ENCODE results near the gene SHISA2. TPM values are rescaled to one million over a fixed set of nuclear protein-coding genes. Genes with fewer than 3 reads are reported as not detected.
"Not testable (repeated sequence)": the region's sequence is repeated elsewhere in the genome, so short reads cannot be mapped to it uniquely, and the experiment has no call there.

The SHISA2 gene
- total RNA-seq, result 26.3 TPM
- long read RNA-seq, transcript SHISA2-201 (2 exons, 2,860 nt), result major isoform, 40 of 43 reads
- long read RNA-seq, partial matches to known transcripts, result 3 of 43 reads
- long read RNA-seq, other reads (novel, unspliced or antisense), result 0 of 43 reads

DNA sequence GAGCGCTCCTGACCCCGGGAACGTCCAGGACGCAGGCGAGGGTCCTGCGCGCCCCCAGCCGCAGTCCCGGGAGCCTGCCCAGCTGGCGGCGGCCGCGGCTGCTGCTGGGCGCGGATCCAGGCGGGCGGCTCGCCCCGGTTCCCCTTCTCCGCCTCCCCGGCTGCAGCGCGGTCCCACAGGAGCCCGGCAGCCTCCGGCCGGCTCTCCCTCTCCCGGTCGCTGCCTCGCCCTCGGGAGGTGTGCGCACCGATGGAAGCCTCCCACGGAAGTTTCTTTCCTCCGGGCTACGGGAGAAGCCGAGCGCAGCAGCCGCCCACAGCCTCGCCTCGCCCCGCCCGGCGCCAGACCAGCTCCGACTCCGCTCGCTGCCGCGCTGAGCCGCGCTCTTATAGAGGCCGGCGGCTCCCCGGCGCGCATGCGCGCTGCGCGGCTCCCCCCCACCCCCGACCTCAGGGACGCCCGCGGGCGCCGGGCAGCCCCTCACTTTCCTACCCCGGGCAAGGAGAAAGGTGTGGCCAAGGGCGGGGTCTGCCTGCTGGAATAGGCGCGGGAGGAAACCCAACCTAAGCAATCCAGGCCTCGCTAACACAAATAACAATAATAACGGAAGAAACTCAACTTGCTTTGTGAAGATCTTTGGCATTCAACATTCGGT is at the start of gene SHISA2:
Gene SHISA2 (minus strand): TSS at position 360 of the 655 bp plus-strand sequence. CDS start 1,041 bp downstream, outside the sequence.
- Histone ChIP-seq H3K4me3 (peak within 1 kb of the TSS; percentile 52), H3K4me1 (no peaks in the 10 kb centered on the region), H3K27me3 (peaks cover 43% of the 10 kb centered on the region), H3K9me3 (no peaks in the 10 kb centered on the region), H3K27ac (peak within 1 kb of the TSS; percentile 42), H3K36me3 (no peaks in the 10 kb centered on the region)
- intact Hi-C loops (cut with DNase I), result loop anchor here (10.0 kb wide), 1 partner anchor 477 kb away; no protein-coding TSS in a partner anchor
- TF ChIP-seq, protein P1, sequence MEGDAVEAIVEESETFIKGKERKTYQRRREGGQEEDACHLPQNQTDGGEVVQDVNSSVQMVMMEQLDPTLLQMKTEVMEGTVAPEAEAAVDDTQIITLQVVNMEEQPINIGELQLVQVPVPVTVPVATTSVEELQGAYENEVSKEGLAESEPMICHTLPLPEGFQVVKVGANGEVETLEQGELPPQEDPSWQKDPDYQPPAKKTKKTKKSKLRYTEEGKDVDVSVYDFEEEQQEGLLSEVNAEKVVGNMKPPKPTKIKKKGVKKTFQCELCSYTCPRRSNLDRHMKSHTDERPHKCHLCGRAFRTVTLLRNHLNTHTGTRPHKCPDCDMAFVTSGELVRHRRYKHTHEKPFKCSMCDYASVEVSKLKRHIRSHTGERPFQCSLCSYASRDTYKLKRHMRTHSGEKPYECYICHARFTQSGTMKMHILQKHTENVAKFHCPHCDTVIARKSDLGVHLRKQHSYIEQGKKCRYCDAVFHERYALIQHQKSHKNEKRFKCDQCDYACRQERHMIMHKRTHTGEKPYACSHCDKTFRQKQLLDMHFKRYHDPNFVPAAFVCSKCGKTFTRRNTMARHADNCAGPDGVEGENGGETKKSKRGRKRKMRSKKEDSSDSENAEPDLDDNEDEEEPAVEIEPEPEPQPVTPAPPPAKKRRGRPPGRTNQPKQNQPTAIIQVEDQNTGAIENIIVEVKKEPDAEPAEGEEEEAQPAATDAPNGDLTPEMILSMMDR (IDR thresholded peaks at IDR 0.05), result no peak
- ATAC-seq (peak; percentile 84), DNase-seq (peak; percentile 78)

DNA sequence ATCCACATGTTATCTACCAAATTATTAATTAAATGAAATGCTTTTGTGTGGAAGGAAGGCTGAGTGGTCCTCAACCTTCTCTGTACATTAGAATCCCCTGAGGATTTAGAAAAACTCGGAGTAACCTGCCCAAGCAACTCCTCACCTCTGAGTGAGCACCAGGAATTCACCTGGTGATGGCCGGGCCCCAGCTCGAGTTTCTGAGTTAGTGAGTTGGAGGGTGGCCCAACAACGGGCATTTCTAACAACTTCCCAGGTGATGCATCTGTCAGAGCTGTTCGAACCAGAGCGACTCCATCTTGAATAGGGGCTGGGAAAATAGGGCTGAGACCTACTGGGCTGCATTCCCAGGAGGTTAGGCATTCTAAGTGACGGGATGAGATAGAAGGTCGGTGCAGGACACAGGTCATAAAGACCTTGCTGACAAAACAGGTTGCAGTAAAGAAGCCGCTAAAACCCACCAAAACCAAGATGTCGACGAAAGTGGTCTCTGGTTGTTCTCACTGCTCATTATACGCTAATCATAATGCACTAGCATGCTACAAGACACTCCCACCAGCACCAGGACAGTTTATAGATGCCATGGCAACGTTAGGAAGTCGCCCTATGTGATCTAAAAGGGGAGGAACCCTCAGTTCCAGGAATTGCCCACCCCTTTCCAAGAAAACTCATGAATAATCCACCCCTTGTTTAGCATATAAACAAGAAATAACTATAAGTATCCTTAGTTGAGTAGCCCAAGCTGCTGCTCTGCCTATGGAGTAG is 44.2 kb upstream of the SHISA2 start:
- Histone ChIP-seq H3K27ac (no peak overlapping the region), H3K36me3 (no peaks in the 10 kb centered on the region), H3K9me3 (no peaks in the 10 kb centered on the region), H3K4me3 (no peak overlapping the region), H3K27me3 (no peaks in the 10 kb centered on the region), H3K4me1 (no peaks in the 10 kb centered on the region)
- ATAC-seq (no peak), DNase-seq (no peak)
- TF ChIP-seq, protein P1 (IDR thresholded peaks at IDR 0.05), result no peak
- intact Hi-C loops (cut with DNase I), result no loop called here

DNA sequence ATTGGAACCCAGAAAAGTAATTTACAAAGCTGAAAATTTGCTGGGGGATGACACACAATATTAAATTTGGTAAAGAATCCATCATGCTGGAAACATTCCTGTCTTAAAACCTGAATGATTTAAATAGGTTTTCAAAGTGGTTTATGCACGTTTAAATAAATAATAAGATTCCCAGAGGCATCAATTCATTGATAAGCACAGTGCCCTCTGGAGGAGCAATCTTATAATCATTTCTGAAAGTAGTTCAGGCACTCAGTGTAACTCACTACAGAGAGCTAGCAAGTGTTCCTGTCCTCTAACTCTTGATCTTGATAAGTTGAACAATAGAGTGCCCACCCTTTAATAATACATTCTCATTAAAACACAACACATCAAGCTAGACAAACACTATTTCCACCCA is 43.5 kb upstream of the SHISA2 start:
- no peak for DNase-seq
- intact Hi-C loops (cut with DNase I), result no loop called here
- H3K27ac ChIP-seq, result no peak overlapping the region
- no peaks in the 10 kb centered on the region for H3K4me1 ChIP-seq
- H3K27me3 ChIP-seq, result no peaks in the 10 kb centered on the region
- no peaks in the 10 kb centered on the region for H3K9me3 ChIP-seq
- no peak overlapping the region for H3K4me3 ChIP-seq
- no peaks in the 10 kb centered on the region for H3K36me3 ChIP-seq
- no peak for ATAC-seq
- TF ChIP-seq, protein P1 (IDR thresholded peaks at IDR 0.05), result no peak

DNA sequence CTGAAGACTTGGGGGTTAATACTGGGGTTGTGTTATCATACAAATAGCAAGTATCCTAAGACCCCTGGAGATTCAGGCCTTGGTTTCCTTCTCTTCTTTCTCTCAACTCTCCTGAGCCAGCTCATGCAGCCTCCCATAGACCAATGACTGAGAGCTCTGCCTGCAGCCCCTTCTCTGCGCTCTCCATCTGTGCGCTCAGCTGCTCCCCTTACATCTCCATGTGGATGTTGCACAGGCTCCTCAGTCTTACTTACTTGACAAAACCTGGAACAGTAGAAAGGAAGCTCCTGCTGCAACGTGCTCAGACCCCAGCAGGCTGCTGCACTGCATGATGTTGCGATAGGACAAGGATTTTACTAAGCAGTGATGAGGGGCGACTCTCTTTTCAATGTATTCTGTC is 25.0 kb upstream of the SHISA2 start:
- ATAC-seq; H3K4me3 ChIP-seq; H3K9me3 ChIP-seq; H3K36me3 ChIP-seq; H3K4me1 ChIP-seq; H3K27ac ChIP-seq; DNase-seq; intact Hi-C loops (cut with DNase I); H3K27me3 ChIP-seq: not testable (repeated sequence)

DNA sequence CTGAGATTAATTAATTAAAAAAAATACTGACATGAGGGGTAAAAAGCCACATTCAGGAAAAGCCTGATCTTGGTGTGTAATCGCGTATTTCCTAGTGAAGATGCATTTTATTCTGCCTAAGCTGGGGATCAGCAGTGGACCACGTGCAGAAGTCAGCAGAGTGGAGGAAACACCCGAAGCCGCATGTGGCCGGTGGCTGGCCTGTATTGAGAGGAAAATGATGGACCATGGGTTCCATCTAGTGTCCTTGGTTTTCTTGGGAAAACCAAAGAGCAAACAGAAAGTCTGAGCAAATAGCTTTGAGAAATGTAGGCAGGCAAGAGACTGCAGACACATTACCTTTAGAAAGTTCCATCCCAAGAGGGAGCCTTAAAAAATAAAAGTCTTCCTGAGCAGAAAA is 23.7 kb upstream of the SHISA2 start:
- intact Hi-C loops (cut with DNase I), result no loop called here
- Histone ChIP-seq H3K27ac (no peak overlapping the region), H3K27me3 (peaks cover 3% of the 10 kb centered on the region), H3K4me3 (no peak overlapping the region), H3K9me3 (no peaks in the 10 kb centered on the region), H3K4me1 (no peaks in the 10 kb centered on the region), H3K36me3 (no peaks in the 10 kb centered on the region)
- ATAC-seq (no peak), DNase-seq (no peak)
- TF ChIP-seq, protein P1 (IDR thresholded peaks at IDR 0.05), result no peak

DNA sequence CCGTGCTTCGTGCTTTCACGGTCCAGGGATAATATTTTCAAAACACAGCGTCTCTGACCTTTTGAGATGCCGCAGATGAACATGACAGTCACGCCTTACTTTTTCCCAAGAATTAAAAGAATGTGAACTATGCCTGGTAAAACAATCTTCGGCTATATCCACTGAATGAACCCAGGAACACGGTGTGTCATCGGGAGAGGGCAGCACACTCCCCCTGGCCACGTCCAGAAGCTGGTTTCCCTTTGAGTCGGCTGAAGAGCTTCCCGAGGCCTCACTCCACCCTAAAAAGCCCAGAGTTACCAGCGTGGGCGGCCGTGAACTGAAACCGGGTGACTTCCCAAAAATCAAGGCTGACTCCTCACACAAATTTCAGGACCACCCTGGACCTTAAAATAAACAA is 22.9 kb upstream of the SHISA2 start:
- intact Hi-C loops (cut with DNase I), result no loop called here
- H3K4me1 ChIP-seq, result no peaks in the 10 kb centered on the region
- no peak overlapping the region for H3K4me3 ChIP-seq
- H3K27me3 ChIP-seq, result peaks cover 3% of the 10 kb centered on the region
- TF ChIP-seq, protein P1 (IDR thresholded peaks at IDR 0.05), result no peak
- ATAC-seq, result peak; percentile 20
- no peak overlapping the region for H3K27ac ChIP-seq
- H3K9me3 ChIP-seq, result no peaks in the 10 kb centered on the region
- no peaks in the 10 kb centered on the region for H3K36me3 ChIP-seq
- no peak for DNase-seq

DNA sequence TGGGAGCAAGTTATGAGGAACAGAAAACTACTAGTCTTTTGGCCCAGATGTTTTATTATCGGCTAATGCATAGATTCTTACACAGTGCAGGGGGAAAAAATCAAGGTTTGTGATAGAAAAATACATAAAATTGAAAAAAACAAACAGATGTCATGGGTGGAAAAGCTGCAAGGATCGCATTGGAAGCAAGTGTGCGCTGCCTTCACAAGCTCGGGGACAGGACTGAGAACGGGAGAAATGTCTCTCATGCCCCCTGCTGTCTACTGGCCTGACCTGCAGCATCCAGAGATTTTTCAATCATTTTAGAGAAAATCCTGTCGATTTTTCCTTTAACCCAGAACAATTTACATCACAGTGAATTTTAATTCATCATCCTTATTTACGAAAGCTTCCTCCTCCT is 20.5 kb upstream of the SHISA2 start:
- H3K9me3 ChIP-seq; H3K4me3 ChIP-seq; DNase-seq; H3K36me3 ChIP-seq; H3K4me1 ChIP-seq; H3K27me3 ChIP-seq; H3K27ac ChIP-seq; intact Hi-C loops (cut with DNase I): not testable (repeated sequence)
- peak; percentile 86 for ATAC-seq
